Activated CD4-positive, CD25-positive, alpha-beta regulatory T cell treated with anti-CD3 and anti-CD28 coated beads, Interleukin-2, amount 50 U/mL, for 24 hours (primary cell): Measurements from ENCODE around the gene DENND1A.

ENCODE experiments used
- ATAC-seq, 2 donors: fragments of 150-1000 bp; cut with Tn5 transposase; one replicate each; pipeline ENCODE4 v1.10.0; 2021; ENCODE audit warnings: mild to moderate bottlenecking in 1 of 2, moderate library complexity in 1 of 2

DENND1A gene

DNA sequence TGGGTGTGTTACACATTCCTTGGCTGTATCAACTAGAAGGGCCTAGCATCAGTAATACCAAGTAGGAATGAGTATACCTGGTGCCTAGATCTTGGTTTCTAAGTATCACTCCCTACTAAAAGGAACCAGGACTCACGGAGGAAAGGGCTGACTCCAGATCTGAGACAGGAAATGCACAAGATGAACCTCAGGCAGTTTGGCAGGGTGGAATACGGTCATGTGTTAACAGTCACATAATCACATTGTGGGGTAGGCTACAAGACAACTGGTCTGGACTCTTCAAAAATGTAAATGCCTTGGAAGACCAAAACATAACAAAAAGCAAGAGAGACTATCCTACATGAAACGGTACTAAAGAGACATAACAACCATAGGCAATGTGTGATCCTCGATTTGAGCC, 415.2 kb downstream of the DENND1A start:
- no peak for ATAC-seq

DNA sequence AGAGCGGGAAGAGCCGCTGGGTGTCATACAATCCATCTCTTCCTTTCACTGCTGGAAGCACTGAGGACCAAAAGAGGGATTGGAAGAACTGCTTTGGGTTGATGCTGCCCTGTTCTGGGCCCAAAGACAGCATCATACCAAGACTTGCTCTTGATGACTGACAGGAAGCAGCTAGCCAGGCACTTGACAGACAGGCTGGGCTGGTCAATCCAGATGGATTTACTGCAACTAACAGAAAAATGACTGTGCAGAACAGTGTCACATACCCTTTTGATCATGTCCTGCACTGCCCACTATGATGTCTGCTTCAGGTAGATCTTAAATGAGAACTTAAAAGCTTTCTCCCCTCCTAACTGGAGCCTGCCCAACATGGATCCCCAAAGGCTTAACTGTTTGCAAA, 416.4 kb downstream of the DENND1A start:
- no peak for ATAC-seq

DNA sequence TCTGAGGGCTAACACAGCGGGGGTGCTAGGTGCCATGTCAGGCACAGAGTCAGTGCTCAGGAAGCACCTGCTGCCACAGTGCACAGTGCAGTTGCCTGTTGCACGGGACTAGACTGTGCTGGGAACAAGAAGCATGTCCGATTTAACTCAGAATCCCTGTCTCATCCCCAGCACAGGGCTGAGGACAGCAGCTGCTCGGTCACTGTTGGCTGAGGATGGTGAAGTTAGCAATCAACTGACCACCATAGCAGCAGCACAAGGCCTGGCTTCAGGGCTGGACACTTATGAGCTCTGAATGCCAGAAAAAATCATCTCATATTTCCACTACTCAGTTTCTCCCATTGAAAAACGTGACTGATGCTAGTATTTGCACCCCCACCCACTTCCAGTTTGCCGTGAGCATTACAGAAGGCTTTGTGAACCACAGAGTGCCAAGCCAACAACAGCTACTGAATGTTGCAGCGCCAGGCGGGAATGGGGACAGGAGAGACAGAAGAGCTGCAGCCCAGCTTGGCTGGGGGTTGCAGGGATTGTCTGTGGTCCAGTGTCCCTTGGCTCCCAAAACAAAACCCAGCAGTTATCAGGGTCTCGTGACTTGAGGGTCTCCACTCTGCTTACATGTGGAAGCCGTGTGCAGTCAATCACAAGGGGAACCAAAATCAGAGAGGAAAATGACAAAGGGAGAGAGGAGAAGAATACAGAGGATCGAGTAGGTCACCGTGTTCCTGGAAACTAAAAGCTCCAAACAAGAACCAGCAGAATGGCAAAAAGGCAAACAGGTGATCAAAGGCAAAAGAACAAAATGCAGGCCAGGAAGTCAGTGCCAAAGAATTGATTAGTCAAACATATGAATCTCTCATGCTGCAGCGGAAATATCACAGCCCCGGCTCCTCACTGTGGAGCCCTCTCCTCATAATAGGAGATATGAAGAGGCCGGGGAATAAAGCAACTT, 418.3 kb downstream of the DENND1A start:
- no peak for ATAC-seq

DNA sequence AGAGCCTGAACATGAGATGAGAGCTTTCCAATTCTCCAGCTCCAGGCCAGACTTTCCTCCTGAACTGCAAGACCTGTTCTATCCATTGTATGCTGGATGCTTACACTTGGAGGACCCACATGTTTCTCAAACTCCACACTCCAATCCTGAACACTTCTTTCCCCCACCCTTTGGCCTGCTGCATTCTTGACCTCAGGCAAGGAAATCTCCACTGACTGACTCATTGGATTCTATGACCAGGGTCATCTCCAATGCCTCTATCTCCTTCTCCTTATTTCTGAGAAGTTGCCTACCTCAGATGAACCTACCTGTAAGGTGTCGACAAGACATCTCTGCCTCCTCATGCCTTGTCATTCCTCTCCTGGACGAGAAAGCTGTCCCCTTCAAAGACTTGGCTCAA, 420.3 kb downstream of the DENND1A start:
- ATAC-seq = no peak

DNA sequence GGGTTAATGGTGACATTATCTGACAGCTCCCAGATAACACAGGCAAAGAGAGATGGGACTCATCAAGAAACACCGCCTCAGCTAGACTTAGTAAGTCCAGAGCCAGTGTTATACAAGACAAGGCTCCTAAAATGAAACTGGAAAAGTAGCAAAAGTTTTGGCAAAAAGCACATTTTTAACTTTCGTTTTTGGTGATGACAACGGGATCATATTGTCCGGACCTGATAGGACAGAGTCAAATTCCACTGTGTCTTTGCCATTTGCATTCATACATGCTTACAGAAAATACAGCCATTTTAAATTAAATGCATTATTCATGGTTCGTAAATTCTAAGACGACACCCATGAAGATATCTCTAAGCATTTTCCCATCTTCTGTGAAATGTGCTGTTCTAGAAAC, 421.9 kb downstream of the DENND1A start:
- ATAC-seq = no peak

DNA sequence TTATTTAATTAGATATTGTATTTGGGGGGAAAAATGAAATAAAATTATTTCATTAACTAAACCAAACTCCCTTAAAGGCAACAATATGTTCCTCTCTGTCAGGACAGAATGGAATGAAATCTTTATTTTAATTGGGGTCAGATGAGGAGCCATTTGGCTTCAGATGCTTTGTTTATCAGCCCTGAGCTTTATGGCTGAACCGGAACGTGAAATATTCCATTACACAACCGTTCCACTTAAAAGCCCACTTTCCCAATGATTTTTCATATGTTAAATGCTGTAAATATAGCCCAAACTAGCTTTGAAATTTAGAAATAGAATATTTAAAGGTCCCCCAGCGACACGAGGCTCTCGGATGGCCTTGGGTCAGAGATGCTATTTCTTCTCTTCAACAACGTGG, 424.4 kb downstream of the DENND1A start:
- ATAC-seq = no peak

DNA sequence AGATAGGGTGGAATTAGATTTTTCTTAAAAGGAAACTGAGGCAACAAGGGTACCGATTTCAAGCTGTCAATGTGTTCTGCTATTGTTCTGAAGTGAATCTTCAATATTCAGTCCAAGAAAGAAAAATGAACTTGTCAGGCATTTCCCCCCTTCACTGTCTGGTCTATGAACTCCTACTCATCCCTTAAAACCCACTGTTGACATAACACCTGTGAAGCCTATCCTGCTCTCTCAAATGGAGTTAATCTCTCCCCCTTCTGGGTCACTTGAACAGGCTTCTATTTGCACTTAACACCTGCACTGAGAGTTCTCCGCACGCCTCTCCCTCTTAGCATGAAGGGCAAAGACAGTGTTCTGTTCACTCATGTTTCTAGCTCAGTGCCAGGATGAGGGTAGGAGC, 429.6 kb downstream of the DENND1A start:
- no peak for ATAC-seq

DNA sequence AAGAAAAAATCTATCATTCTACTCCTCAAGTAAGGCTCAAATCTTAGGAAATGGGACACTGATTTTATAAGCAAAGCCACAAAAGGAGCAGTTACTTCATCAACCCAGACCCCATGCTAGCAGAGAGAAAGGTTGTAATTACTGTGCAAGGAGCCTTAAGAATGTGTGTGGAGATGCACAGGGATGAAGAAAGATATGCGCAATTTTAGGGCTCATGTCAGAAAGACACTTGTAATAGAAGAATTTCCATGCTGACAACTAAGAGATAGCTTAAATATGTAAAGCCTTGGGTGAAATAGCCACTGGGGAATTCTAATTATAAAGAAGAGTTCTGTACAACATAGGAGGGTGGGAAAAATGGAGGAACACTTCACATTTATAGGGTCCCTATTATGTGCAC, 432.1 kb downstream of the DENND1A start:
- ATAC-seq = no peak

DNA sequence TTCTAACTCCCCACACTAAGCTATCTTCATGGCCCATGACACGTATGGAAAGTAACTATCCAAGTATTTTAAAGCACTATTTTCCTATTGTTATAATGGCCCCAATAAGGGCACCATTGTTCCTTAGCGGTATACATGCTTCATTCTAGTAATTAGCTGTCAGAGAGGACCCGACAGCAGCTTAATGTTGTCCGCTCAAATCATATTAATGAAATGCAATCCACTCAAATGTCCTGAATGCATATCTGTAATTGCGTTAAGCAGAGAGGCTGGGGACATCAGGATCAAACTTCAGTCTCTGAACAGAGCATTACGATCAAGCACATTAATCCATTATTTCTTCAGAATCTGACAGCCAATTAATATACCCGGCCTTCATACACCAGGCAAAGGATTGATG, 434.2 kb downstream of the DENND1A start:
- no peak for ATAC-seq

DNA sequence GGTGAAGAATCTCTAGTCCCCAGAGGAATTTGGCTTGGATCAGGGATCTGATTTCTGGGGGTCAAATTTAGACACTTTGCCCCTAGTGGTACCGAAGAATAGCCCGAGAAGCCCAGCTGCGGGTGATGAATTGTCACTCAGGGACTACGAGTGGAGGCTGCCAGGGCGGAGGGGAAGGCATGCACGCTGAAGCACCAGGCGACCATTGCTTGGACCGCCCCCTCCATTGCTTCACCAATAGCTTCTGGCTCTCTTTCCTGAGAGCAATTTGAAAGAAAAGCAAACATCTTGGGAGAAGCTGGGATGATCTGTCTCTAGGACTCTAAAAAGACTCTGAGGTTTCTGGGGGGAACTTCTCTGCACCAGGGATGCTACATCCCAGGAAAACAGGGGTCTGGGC, 436.3 kb downstream of the DENND1A start:
- ATAC-seq = no peak

DNA sequence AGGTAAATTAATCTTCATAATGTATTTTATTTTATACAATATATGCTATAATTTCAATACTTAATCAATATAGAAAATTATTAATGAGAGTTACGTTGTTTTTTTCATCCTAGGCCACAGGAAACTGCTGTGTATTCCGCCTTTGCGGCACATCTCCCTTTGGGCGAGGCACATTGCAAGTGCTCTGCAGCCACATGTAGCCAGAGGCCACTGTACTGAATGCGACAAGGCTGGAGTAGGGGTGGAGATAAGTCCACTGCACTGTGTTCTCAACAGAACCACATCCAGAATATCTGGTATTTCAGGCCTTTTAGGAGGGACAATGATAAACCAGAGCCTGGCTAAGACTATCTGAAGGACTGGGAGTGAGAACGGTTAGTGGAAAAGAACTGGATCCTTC, 439.2 kb downstream of the DENND1A start:
- ATAC-seq = no peak

DNA sequence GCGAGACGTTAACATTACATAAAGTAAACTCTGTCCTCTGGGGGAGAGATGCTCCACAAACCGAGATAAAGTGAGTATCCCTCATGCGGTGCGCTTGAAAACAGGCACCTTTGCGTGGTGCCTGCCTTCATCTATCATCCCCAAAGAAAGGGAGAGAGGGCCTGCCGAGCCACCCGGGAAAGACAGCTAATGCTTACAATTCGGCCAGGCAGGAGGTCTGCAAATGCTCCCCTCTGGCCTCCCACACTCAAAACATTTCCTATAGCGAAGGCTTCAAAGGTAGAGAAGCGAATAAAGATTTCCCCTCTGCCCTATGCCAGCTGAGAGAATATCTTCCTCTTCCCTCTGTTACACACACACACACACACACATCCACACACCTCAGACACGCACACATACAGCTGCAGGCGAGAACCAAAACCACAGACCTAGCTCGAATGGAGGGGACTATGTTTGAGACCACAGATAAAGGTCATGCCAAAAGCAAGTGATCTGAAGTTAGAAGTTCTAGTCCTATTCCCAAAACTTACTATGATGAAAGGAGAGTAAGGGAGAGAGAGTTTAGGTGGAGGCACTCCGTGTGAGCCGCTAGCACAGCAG, 441.1 kb downstream of the DENND1A start:
- no peak for ATAC-seq

DNA sequence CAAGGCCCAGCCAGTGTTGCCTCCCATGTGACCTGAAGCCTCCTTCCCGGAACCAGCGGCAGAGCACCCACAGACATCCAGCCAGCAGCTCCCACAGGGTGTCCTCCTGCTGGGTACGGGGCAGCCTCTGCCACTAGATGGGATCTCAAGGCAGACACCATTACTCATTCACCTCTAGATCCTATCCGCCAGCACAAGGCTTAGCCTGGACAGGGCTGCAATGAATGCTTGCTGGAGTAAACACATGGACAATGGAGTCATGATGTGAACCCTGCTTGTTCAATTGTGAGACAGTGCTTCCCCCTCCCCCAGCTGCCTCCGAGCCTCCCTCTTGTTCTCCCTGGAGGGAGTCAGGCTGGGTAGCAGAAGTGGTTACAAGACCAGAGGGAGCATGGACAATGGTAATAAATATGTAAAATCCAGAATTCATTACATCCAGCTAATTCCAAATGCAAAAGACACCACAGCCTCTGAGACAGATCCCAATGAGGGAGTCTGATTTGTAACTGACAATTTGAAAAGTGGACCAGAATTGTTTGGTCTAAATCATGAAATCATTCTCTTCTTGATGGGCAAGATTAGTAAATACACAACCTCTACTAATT, 441.9 kb downstream of the DENND1A start:
- ATAC-seq = no peak

DNA sequence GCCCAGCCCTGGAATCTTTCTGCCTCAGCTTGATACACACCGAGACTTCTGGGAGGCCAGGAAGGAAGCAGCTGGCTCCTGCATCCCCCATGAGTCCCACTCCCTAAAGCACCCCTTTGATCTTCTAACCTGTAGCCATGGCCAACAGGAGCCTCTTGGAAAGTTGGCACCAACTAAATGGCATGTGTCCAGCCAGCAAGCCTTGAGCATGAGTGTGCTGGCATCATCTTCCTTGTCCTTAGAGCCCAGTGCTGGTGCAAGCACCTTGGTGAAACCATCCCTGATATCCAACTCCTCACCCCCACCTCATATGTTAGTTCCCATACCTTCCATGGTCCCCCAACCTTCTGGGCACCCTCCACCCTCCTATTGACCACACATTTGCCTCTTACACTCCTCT, 443.5 kb downstream of the DENND1A start:
- ATAC-seq = no peak

DNA sequence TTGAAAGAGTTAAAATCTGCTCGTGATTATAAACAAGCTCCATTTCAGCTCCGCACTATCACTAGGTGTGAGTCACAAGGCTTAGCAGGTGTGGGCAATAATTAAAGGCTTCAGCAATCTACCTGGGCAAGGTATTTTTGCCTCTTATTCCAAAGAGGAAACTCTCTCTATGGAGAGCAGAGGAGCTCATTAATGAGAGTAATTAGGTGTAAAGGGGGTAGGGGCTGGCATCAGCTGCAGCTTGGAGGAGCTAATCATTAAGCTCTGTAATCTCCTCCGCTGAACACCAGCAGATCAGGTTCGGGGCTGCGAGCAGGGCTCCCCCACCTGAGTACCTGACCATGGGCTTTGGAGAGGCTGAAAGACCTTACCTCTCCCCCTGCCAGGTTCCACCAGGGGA, 444.7 kb downstream of the DENND1A start:
- no peak for ATAC-seq

DNA sequence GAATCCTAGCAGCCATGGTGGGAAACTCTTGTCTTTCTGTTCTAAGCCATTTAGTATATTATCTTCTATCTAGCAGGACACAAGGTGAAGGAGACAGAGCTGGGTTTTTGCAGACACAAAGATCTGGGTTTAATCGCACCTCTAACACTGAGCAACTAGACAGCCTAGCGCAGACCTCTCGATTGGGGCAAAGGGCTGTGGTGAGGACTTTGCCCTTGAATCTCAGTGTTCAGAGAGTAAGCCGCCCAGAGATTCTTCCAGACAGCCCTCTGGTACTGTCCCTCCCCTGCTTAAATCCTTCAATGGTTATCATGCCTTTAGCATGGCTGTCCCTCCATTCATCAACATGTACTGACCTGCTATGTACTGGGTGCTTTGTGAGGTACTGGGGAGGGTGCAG, 445.8 kb downstream of the DENND1A start:
- ATAC-seq = no peak

DNA sequence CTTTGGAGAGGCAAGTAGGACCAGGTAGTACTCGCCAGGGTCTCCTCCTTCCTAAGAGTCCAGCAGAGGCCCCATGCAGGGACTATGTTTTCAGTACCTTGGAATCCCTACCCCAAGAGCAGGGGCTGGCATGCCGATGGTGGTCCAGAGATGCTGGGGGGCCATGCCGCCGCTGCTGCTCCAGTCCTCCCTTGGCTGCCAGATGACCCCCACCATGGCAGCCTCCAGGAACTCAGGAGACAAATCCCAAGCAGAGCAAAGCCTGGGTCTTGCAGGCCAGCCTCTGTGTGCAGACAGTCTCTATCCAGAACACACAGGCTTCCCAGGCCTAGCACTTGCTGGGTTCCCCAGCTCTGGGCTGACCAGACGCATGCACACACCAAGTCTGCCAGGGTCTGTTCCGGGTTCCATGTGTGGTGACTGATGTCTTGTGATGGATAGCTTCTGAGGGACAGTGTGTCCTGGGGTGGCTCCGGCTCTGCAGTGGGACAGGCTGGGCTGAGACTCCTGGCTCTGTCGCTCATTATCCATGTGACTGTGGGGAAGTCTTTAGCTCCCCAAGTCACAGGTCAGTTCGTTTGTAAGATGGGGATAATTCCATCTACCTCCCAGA, 446.6 kb downstream of the DENND1A start:
- ATAC-seq = no peak

DNA sequence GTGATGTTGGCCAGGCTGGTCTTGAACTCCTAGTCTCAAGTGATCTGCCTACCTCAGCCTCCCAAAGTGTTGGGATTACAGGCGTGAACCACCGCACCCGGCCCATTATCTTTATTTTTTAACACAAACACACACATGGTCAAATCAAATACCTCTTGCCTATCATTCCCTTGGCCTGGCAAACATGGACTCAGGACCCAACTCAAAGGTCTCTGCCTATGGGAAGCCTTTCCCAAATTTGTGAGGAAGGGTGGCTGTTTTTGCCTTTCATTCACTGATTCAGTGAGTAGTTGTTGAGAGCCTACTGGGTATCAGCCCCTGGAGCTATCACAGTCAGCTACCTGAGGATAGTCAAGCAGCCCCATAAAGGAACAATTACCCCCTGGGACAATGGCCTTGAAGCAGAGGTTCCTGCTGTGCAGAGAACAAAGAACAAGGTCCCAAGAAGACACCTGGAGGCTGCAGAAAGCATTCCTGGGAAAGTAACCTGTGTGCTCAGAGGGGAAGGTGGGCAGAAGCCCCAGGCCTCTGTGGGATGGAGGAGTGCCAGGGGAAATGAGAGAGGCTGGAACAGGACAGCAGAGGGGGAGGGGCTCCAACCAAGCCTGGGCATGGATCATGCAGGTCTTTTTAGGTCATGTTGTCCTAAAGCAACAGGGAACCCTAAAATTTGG, 447.5 kb downstream of the DENND1A start:
- ATAC-seq = no peak

DNA sequence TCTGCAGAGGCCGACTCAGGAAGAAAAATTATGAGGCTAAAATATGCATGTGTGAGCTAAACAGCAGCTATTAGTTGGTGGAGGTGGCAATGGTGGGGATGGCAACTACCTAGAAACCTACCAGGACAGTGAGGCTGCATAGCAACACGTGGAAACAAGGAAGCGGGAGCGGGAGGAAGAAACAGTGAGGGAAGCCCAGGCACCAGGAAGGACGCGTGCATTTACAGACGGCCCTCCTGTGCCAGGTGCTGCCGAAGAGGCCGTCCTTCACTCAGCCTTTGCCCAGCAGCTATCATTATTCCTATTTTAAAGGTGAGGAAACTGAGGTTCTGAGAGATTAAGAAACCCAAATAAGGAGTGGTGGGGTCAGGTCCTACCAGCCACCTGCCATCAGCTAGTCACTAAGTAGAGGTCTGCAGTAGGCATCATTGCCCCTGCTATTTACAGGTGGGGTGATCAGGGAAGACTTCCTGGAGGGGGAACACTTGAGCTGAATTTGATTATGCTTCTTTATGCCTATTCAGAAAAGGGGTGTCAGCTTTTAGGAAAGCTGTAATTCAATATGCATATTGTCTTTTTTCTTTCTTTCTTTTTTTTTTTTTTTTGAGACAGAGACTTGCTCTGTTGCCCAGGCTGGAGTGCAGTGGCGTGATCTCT, 448.6 kb downstream of the DENND1A start:
- no peak for ATAC-seq

DNA sequence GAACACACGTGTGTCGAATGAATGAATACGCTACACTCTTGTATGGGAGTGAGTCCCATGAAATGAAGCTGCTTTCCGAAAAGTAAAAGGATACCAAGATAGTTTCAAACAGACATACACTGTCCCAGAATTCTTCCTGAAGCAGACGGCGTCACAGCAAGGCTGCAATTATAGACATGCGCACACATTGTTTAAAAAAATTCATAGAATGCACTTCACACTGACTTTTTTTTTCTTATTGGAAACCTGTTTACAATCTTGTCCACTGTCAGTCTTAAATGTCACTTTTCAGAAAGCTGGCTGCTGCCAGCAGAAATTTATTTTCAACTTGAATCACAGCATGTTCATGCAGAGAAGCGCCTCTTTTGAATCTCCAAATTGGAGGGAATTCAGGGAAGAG, 449.1 kb downstream of the DENND1A start:
- ATAC-seq = no peak

DNA sequence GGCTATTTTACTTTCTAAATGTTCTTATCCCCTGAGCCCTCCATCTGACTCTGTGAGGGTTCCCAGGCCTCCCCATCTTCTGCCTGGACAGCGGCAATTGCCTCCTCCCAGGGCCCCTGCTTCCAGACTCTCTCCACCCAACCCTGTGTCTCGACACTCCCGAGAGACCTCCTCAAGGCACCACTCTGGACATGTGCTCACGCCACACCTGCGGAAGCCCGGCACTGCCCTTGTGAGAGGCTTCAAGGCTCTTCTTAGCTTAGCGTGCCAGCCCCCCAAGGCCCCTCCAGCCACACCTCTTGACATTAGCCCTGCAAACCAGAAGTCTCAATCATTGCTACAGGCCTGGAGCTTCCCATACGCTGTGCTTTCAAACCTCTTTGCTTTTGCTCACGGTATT, 449.8 kb downstream of the DENND1A start:
- ATAC-seq = no peak

DNA sequence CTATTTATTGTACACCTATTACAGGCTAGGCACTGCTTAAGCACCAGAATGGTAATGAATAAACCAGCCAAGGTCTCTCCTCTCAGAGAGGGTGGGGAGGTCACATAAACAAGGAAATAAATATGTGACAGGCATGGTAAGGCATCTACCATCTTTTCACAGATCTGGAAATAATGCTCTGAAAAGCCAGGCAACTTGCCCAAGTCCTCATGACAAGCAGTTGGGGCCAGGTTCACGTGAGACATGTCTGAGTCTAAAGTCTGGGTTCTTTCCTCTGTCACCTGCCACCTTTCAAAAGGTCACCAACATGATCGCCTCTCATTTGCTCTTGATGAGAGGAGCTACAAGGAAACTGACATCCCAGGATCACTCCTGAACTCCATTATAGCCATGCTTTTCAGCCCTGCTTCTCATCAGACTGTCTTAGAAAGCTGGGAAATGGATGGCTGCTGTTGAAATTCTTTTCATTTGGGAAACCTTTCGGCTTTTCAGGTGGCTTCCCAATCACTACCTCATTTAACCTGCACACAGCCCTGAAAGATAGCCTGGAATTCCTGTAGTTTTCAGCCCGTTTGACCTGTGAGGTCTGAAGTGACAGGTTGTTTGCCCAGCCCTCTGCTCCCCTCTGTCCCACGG, 450.8 kb downstream of the DENND1A start:
- no peak for ATAC-seq
